ENCODE data around the gene CNGA1. TPM values are rescaled to one million over a fixed set of nuclear protein-coding genes. Genes with fewer than 3 reads are reported as not detected.
A peak's percentile ranks its signal among the peaks of the same experiment; 100 is the strongest.

Gene CNGA1
- total RNA-seq, 4 donors from 2014 or later, result 1.1 to 3.1 (median 2.5) TPM

DNA sequence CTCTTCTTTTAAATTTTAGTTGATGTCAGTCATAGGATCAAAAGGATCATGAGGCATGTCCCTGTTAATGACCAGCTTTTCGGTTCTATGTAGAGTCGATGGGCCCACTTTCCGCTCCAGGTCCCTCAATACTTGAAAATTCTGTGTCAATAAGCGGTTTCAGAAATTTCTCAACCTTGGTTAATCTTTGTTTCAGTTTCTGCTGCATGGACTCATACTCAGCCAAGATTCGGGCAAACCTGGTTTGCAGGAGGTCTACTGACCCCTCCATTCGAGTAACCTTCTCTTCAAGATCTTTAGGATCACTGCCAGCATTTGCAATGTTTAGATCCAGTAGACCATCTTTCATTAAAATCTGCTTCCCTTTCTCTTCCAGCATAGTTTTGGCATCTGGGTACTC, 80.1 kb downstream of the CNGA1 start:
- no peak for TF ChIP-seq POLR2A (IDR thresholded peaks at IDR 0.05)
- TF ChIP-seq, protein P1, sequence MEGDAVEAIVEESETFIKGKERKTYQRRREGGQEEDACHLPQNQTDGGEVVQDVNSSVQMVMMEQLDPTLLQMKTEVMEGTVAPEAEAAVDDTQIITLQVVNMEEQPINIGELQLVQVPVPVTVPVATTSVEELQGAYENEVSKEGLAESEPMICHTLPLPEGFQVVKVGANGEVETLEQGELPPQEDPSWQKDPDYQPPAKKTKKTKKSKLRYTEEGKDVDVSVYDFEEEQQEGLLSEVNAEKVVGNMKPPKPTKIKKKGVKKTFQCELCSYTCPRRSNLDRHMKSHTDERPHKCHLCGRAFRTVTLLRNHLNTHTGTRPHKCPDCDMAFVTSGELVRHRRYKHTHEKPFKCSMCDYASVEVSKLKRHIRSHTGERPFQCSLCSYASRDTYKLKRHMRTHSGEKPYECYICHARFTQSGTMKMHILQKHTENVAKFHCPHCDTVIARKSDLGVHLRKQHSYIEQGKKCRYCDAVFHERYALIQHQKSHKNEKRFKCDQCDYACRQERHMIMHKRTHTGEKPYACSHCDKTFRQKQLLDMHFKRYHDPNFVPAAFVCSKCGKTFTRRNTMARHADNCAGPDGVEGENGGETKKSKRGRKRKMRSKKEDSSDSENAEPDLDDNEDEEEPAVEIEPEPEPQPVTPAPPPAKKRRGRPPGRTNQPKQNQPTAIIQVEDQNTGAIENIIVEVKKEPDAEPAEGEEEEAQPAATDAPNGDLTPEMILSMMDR (IDR thresholded peaks at IDR 0.05), result no peak
- intact Hi-C loops (cut with DNase I), result loop anchor here (10.0 kb wide), 1 partner anchor 262 kb away; no protein-coding TSS in a partner anchor
- H3K4me3 ChIP-seq, result no peak overlapping the region
- H3K36me3 ChIP-seq, result no peaks in the 10 kb centered on the region
- no peaks in the 10 kb centered on the region for H3K4me1 ChIP-seq
- DNase-seq, result no peak
- no peak overlapping the region for H3K27ac ChIP-seq
- no peaks in the 10 kb centered on the region for H3K9me3 ChIP-seq
- 91% methylated on average over 6 of the region's 6 CpGs for WGBS, 2 donors
- H3K27me3 ChIP-seq, result peaks cover 0 to 4% (median 0%) of the 10 kb centered on the region in 4 donors

DNA sequence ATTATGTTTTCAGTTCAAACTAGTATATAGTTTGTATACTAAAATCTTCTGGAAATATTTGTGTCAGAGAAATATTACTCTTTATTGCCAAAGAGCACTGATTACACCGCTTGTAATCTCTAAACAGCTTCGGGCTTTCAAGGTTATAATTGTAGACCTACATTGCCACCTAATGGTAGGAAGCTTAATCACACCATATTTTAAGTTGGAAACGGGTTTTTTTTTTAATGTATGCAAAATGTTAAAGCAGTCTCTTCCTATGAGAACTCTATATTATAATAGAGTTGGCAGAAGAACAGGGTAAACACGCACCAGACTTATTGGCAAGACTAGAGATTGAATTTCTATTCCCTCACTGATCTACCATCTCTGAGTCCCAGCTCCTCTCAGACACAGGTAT, 82.6 kb downstream of the CNGA1 start:
- H3K27me3 ChIP-seq, result peaks cover 0 to 4% (median 0%) of the 10 kb centered on the region in 4 donors
- no peaks in the 10 kb centered on the region for H3K9me3 ChIP-seq
- no peaks in the 10 kb centered on the region for H3K36me3 ChIP-seq
- TF ChIP-seq, protein P1 (IDR thresholded peaks at IDR 0.05), result peak; percentile 29 to 54 (median 48)
- TF ChIP-seq POLR2A (IDR thresholded peaks at IDR 0.05), result no peak
- intact Hi-C loops (cut with DNase I), result loop anchor here (10.0 kb wide), 1 partner anchor 259 kb away; no protein-coding TSS in a partner anchor
- no peak overlapping the region for H3K4me3 ChIP-seq
- DNase-seq, result no peak
- WGBS, 2 donors, result 0 to 3% methylated on average over 4 of the region's 4 CpGs
- no peaks in the 10 kb centered on the region for H3K4me1 ChIP-seq
- H3K27ac ChIP-seq, result no peak overlapping the region

DNA sequence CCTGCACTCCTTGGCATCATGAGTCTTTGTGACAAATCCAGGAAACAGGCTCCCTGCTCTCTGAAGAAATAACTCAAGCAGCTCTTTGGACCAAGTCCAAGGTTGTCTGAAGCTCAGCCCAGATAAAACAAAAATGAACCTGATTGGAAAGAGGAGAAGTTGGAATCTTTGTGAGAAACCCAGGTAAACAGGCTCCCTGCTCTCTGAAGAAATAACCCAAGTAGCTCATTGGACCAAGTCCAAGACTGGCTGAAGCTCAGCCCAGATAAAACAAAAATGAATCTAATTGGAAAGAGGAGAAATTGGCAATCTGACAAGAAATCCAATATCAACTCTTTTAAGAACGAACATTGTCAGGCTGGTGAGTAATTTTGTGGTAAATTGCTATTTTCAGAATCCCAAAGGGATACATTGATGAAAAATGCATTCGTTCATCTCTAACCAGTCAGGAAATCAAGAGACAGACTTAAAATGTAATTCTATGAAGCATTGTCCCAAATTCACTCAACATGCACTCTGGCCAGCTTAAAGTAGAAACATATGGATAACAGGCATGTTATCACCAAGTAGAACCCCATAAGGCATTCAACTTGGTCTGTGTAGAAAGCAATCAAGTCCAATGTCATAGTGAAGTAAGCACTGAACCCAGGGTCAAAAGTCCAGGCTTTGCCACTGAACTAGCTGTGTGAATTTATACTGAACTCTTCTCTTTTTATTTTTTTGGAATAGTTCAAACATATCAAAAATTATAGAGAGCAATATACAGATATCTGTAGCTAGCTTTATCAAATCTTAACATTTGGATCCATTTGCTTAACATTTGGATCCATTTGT, 85.3 kb downstream of the CNGA1 start:
- DNase-seq, result no peak
- Histone ChIP-seq H3K27ac (no peak overlapping the region), H3K36me3 (no peaks in the 10 kb centered on the region), H3K27me3 (peaks cover 0 to 9% (median 0%) of the 10 kb centered on the region in 4 donors), H3K4me1 (peaks cover 0 to 6% (median 5%) of the 10 kb centered on the region in 3 donors), H3K4me3 (no peak overlapping the region), H3K9me3 (no peaks in the 10 kb centered on the region)
- intact Hi-C loops (cut with DNase I), result loop anchor here (10.0 kb wide), 1 partner anchor 256 kb away; no protein-coding TSS in a partner anchor
- 32 to 45% methylated on average over 2 of the region's 2 CpGs for WGBS, 2 donors
- TF ChIP-seq, protein P1 (IDR thresholded peaks at IDR 0.05), result no peak
- TF ChIP-seq POLR2A (IDR thresholded peaks at IDR 0.05), result no peak

DNA sequence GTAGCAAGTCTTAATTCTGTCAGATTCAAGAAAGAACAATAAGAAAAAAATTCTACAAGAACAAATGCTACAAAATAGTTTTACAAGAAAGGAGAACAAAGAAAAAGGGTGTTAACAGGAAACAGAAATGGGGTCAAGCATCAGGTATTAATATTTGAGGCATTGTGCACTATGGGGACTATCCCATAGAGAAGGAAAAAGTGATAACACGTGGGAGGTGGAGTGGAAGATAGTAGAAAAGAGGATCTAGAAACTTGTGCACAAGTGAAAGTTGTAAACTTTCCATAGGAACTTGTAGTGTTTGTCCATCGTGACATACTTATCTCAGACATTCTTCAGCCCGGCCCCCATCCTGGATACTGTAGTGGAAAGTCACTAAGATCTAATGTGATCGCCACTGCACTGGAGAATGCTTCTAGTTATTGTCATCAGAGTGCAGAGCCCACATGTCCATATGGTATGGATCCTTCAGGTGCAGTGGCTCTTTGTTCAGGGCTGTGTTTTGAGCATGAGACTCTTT, 86.7 kb downstream of the CNGA1 start:
- no peaks in the 10 kb centered on the region for H3K36me3 ChIP-seq
- H3K4me1 ChIP-seq, result peaks cover 0 to 6% (median 5%) of the 10 kb centered on the region in 3 donors
- no peak for DNase-seq
- peaks cover 0 to 14% (median 0%) of the 10 kb centered on the region in 4 donors for H3K27me3 ChIP-seq
- intact Hi-C loops (cut with DNase I), result loop anchor here (10.0 kb wide), 1 partner anchor 255 kb away; no protein-coding TSS in a partner anchor
- H3K9me3 ChIP-seq, result no peaks in the 10 kb centered on the region
- H3K27ac ChIP-seq, result no peak overlapping the region
- no peak overlapping the region for H3K4me3 ChIP-seq
- WGBS, 2 donors, result 69 to 71% methylated on average over 4 of the region's 4 CpGs
- TF ChIP-seq, protein P1 (IDR thresholded peaks at IDR 0.05), result no peak
- TF ChIP-seq POLR2A (IDR thresholded peaks at IDR 0.05), result no peak

Data from esophagus squamous epithelium (tissue), 5 donors.